WTC11 (cell line): ENCODE results near the gene GPC5. TPM values are rescaled to one million over a fixed set of nuclear protein-coding genes. Genes with fewer than 3 reads are reported as not detected.

ENCODE experiments used
- ATAC-seq: fragments of 200-7000 bp; cut with Tn5 transposase; 2 replicates; pipeline ENCODE4 v1.10.0; 2021; ENCODE audit warnings: mild to moderate bottlenecking, moderate library complexity
- CTCF ChIA-PET: fragments of 300-600 bp; sonication (Branson Sonifier 250); formaldehyde crosslinking; loops from one replicate; lab custom pipeline; 2021; ENCODE audit warnings: antibody characterized with exemption; lab: Charles Lee
- POLR2A ChIA-PET: fragments of 350-600 bp; sonication (Branson Sonifier 250); formaldehyde crosslinking; loops from one replicate; lab custom pipeline; 2021; ENCODE audit warnings: antibody characterized with exemption; lab: Charles Lee
- DNase-seq: peaks from one replicate; pipeline ENCODE4 v3.0.0; 2021; ENCODE audit warnings: low spot score
- H3K27ac Mint-ChIP-seq: 2 replicates; pipeline ENCODE4 v1.8.0; 2021; ENCODE audit warnings: mixed read lengths
- H3K27me3 Mint-ChIP-seq: 2 replicates; pipeline ENCODE4 v1.8.0; 2021; ENCODE audit warnings: low read depth, mild to moderate bottlenecking, moderate library complexity, mixed read lengths
- H3K36me3 Mint-ChIP-seq: 2 replicates; pipeline ENCODE4 v1.8.0; 2021; ENCODE audit warnings: mixed read lengths
- H3K4me1 Mint-ChIP-seq: 2 replicates; pipeline ENCODE4 v1.8.0; 2022; ENCODE audit warnings: mixed read lengths
- H3K4me3 Mint-ChIP-seq: 2 replicates; pipeline ENCODE4 v1.8.0; 2021; ENCODE audit warnings: mild to moderate bottlenecking, moderate library complexity, mixed read lengths
- H3K9me3 Mint-ChIP-seq: 2 replicates; pipeline ENCODE4 v1.8.0; 2021; ENCODE audit warnings: mixed read lengths
- CREM ChIP-seq: sonication (generic); formaldehyde crosslinking; IDR thresholded peaks from 2 replicates; pipeline ENCODE4 v1.8.1; 2022; ENCODE audit warnings: mild to moderate bottlenecking, missing genetic modification reagents, moderate library complexity
- ERG ChIP-seq: fragments of 250-450 bp; sonication (Bioruptor Pico); IDR thresholded peaks from 2 replicates; pipeline ENCODE4 v1.8.0; 2021; ENCODE audit warnings: mild to moderate bottlenecking
- GABPB1 ChIP-seq: sonication (generic); formaldehyde crosslinking; IDR thresholded peaks from 2 replicates; pipeline ENCODE4 v1.8.1; 2023; ENCODE audit warnings: mild to moderate bottlenecking, missing genetic modification reagents
- RORB ChIP-seq: fragments of 250-450 bp; sonication (Bioruptor Pico); IDR thresholded peaks from 2 replicates; pipeline ENCODE4 v1.9.0; 2021; ENCODE audit warnings: mild to moderate bottlenecking
- TEAD1 ChIP-seq: sonication (generic); formaldehyde crosslinking; IDR thresholded peaks from 2 replicates; pipeline ENCODE4 v1.8.0; 2022; ENCODE audit warnings: mild to moderate bottlenecking, missing genetic modification reagents
- ZNF281 ChIP-seq: sonication (generic); formaldehyde crosslinking; IDR thresholded peaks from 2 replicates; pipeline ENCODE4 v1.8.0; 2023; ENCODE audit warnings: mild to moderate bottlenecking, missing genetic modification reagents
- ZNF671 ChIP-seq: fragments of 250-450 bp; sonication (Bioruptor Pico); IDR thresholded peaks from 2 replicates; pipeline ENCODE4 v1.8.0; 2021; ENCODE audit warnings: mild to moderate bottlenecking
- ZSCAN18 ChIP-seq: fragments of 250-450 bp; sonication (Bioruptor Pico); IDR thresholded peaks from 2 replicates; pipeline ENCODE4 v2.1.2; 2022; ENCODE audit warnings: mild to moderate bottlenecking, moderate library complexity
- total RNA-seq: library from RNA; stranded (reverse); gene quantifications from 3 replicates; pipeline ENCODE4 v1.2.3, GENCODE V29; 2021
- TF ChIP-seq, protein P1 (sequence below): sonication (generic); formaldehyde crosslinking; IDR thresholded peaks from 2 replicates; pipeline ENCODE4 v1.8.1; 2023; ENCODE audit warnings: mild to moderate bottlenecking, missing genetic modification reagents, borderline replicate concordance
- TF ChIP-seq, protein P2 (sequence below): fragments of 250-450 bp; sonication (Bioruptor Pico); IDR thresholded peaks from 2 replicates; pipeline ENCODE4 v1.9.0; 2021; ENCODE audit warnings: mild to moderate bottlenecking
- TF ChIP-seq, protein P3 (sequence below): sonication (generic); formaldehyde crosslinking; IDR thresholded peaks from 2 replicates; pipeline ENCODE4 v1.8.1; 2022; ENCODE audit warnings: missing genetic modification reagents, borderline replicate concordance
- TF ChIP-seq, protein P4 (sequence below): sonication (generic); formaldehyde crosslinking; IDR thresholded peaks from 2 replicates; pipeline ENCODE4 v1.8.1; 2023; ENCODE audit warnings: mild to moderate bottlenecking, missing genetic modification reagents, moderate library complexity
- TF ChIP-seq, protein P5 (sequence below): fragments of 250-450 bp; sonication (Bioruptor Pico); conservative IDR thresholded peaks from 2 replicates; pipeline ENCODE4 v1.9.0; 2021; ENCODE audit warnings: mild to moderate bottlenecking

GPC5 gene
- total RNA-seq, 1 experiment from 2014 or later: 0.46 TPM

DNA sequence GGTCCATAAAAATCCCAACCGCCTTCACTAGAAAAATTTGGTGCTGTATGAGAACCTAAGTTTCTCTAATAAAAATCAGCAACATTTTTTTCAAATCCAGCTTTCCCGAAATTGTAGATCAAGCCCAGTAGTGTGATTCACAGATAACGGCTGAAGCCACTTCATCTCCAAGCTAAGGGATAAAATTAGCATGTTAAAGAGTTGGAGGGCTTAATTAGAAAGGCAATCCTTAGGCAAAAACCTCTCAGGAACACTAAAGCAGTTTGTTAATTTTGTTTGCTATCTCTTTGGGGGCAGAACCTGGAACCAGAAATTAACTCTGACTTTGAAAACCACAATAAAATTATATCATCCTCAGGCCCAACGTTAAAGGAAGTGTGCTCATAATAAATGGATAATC, 820.2 kb downstream of the GPC5 start (continued):
- TF ChIP-seq, protein P1, sequence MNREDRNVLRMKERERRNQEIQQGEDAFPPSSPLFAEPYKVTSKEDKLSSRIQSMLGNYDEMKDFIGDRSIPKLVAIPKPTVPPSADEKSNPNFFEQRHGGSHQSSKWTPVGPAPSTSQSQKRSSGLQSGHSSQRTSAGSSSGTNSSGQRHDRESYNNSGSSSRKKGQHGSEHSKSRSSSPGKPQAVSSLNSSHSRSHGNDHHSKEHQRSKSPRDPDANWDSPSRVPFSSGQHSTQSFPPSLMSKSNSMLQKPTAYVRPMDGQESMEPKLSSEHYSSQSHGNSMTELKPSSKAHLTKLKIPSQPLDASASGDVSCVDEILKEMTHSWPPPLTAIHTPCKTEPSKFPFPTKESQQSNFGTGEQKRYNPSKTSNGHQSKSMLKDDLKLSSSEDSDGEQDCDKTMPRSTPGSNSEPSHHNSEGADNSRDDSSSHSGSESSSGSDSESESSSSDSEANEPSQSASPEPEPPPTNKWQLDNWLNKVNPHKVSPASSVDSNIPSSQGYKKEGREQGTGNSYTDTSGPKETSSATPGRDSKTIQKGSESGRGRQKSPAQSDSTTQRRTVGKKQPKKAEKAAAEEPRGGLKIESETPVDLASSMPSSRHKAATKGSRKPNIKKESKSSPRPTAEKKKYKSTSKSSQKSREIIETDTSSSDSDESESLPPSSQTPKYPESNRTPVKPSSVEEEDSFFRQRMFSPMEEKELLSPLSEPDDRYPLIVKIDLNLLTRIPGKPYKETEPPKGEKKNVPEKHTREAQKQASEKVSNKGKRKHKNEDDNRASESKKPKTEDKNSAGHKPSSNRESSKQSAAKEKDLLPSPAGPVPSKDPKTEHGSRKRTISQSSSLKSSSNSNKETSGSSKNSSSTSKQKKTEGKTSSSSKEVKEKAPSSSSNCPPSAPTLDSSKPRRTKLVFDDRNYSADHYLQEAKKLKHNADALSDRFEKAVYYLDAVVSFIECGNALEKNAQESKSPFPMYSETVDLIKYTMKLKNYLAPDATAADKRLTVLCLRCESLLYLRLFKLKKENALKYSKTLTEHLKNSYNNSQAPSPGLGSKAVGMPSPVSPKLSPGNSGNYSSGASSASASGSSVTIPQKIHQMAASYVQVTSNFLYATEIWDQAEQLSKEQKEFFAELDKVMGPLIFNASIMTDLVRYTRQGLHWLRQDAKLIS (CRISPR knock-in tag): no peak
- TF ChIP-seq, protein P2, sequence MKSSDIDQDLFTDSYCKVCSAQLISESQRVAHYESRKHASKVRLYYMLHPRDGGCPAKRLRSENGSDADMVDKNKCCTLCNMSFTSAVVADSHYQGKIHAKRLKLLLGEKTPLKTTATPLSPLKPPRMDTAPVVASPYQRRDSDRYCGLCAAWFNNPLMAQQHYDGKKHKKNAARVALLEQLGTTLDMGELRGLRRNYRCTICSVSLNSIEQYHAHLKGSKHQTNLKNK (CRISPR knock-in tag): no peak
- no peak for TF ChIP-seq ZNF281 (CRISPR knock-in tag)
- TF ChIP-seq ZNF671: no peak
- no peak for TF ChIP-seq GABPB1
- TF ChIP-seq CREM (CRISPR knock-in tag): no peak
- TF ChIP-seq RORB (CRISPR knock-in tag): no peak
- TF ChIP-seq, protein P3, sequence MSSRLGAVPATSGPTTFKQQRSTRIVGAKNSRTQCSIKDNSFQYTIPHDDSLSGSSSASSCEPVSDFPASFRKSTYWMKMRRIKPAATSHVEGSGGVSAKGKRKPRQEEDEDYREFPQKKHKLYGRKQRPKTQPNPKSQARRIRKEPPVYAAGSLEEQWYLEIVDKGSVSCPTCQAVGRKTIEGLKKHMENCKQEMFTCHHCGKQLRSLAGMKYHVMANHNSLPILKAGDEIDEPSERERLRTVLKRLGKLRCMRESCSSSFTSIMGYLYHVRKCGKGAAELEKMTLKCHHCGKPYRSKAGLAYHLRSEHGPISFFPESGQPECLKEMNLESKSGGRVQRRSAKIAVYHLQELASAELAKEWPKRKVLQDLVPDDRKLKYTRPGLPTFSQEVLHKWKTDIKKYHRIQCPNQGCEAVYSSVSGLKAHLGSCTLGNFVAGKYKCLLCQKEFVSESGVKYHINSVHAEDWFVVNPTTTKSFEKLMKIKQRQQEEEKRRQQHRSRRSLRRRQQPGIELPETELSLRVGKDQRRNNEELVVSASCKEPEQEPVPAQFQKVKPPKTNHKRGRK: no peak
- no peak for TF ChIP-seq TEAD1 (CRISPR knock-in tag)

- Mint-ChIP-seq H3K4me3 (no peak overlapping the region), H3K27ac (no peak overlapping the region), H3K9me3 (no peaks in the 10 kb centered on the region; the same call in 1 of the 2 replicates), H3K27me3 (no peaks in the 10 kb centered on the region), H3K36me3 (no peaks in the 10 kb centered on the region)
- ChIA-PET CTCF (no interaction called here), POLR2A (no interaction called here)
- no peak for ATAC-seq
- TF ChIP-seq, protein P4, sequence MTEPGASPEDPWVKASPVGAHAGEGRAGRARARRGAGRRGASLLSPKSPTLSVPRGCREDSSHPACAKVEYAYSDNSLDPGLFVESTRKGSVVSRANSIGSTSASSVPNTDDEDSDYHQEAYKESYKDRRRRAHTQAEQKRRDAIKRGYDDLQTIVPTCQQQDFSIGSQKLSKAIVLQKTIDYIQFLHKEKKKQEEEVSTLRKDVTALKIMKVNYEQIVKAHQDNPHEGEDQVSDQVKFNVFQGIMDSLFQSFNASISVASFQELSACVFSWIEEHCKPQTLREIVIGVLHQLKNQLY (CRISPR knock-in tag): no peak
- TF ChIP-seq, protein P5, sequence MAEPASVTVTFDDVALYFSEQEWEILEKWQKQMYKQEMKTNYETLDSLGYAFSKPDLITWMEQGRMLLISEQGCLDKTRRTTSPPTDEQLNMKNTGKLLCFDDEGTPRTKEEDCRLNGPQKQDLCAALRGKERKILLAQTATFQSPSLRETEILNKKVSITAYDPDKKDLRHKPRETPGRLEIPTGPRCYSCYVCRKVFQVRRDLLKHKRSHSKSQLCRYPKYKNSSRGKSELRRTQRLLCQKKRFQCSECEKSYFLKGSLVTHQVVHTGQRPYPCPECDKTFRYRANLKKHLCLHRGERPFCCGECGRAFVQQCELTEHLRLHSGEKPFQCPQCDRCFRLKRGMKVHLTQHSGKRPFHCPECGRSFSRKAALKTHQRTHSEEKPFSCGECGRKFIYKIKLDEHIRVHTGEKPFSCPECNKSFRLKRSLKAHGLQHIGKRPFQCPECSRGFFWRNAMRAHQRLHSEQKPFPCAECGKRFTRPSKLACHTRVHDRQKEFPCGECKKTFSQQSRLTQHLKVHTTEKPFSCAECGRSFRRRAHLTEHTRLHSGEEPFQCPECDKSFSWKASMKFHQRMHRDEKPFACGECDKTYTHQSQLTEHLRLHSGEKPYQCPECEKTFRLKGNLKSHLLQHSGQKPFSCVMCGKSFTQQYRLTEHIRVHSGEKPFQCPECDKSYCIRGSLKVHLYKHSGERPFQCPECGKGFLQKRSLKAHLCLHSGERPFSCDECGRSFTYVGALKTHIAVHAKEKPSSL (CRISPR knock-in tag): no peak
- TF ChIP-seq ERG (CRISPR knock-in tag): no peak
- TF ChIP-seq ZSCAN18 (CRISPR knock-in tag): no peak
- TF ChIP-seq, protein P2 (CRISPR knock-in tag): no peak
- TF ChIP-seq, all 79 proteins: peak for 0
- DNase-seq: no peak
- H3K4me1 Mint-ChIP-seq: peaks cover 20% of the 10 kb centered on the region
These were observed 823.5 kb downstream of the GPC5 start for GRCh38 chr13:92221916-92222315.
